Ovary (tissue), 9 donors: ENCODE results near the gene STUM. TPM values are rescaled to one million over a fixed set of nuclear protein-coding genes. Genes with fewer than 3 reads are reported as not detected.

Experiments used
- DNase-seq, 5 donors: peaks; one replicate each; pipeline ENCODE4 v3.0.0-alpha.2; 2019 to 2020
- H3K27ac ChIP-seq, 2 donors: fragments of 200-600 bp; one replicate each; pipeline versions ENCODE4 v1.5.1 to v1.8.0; 2019 to 2022
- H3K27me3 ChIP-seq: fragments of 200-600 bp; one replicate; pipeline ENCODE4 v1.8.0; 2022
- H3K36me3 ChIP-seq: fragments of 200-600 bp; sonication (generic); one replicate; pipeline ENCODE4 v1.5.1; 2019
- H3K4me1 ChIP-seq: one replicate; pipeline ENCODE4 v1.8.1; 2013; ENCODE audit warnings: mild to moderate bottlenecking, moderate library complexity; ENCODE audit not compliant: insufficient read depth
- H3K4me3 ChIP-seq: fragments of 200-600 bp; sonication (generic); one replicate; pipeline ENCODE4 v1.5.1; 2017
- H3K9me3 ChIP-seq, 2 donors: fragments of 200-600 bp in 1 of 2; sonication (generic) in 1 of 2; one replicate each; pipeline versions ENCODE4 v1.5.1 to v1.8.1; 2013 to 2019; ENCODE audit warnings: mild to moderate bottlenecking in 1 of 2, moderate library complexity in 1 of 2
- EP300 ChIP-seq: sonication (generic); formaldehyde crosslinking; IDR thresholded peaks from one replicate; pipeline ENCODE4 v1.6.1; 2017; ENCODE audit warnings: antibody characterized with exemption
- POLR2A ChIP-seq: fragments of 450-650 bp; IDR thresholded peaks from one replicate; pipeline ENCODE4 v1.6.1; 2017; ENCODE audit warnings: antibody characterized with exemption, mild to moderate bottlenecking, moderate library complexity
- WGBS, 3 donors: extraction: QIAGEN DNeasy Blood & Tissue Kit in 1 of 3; methylation state at CpG; one replicate each; pipeline versions ENCODE4 v1.1.5 to v1.1.7; 2013 to 2017; 5-methylcytosine and 5-hydroxymethylcytosine counted together
- intact Hi-C, 4 donors: fragments of 100-400 bp; cut with DNase I; formaldehyde crosslinking; loops; one replicate each; pipeline versions ENCODE4 v1.11.0 to v1.15.1; 2022 to 2023
- polyA plus RNA-seq, 2 donors: library from polyadenylated mRNA; stranded (reverse); fragments of 200-250 nt in 1 of 2; fragments of 350-450 nt in 1 of 2; fragmentation: Illumina TruSeq in 1 of 2; extraction: RNeasy Lipid Tissue Mini Kit (QIAGEN cat#74804) in 1 of 2; gene quantifications; one replicate each; pipeline ENCODE4 v1.2.3, GENCODE V29; 2013 to 2014
- total RNA-seq, 7 donors: library from RNA; depleted of rRNA in 2 of 7; stranded (reverse); fragments of >200 nt in 2 of 7; fragmentation: NEBNext Ultra II Directional in 3 of 7; extraction: Animal tissue kit (Norgen Biotek cat#: 25700) in 3 of 7; gene quantifications; one replicate each; pipeline versions ENCODE4 v1.1.0 to v1.2.4, GENCODE V29; 2016 to 2023
- TF ChIP-seq, protein P1 (sequence below), 3 donors: fragments of 450-650 bp in 2 of 3; fragments of 200-600 bp in 1 of 3; IDR thresholded peaks; one replicate each; pipeline versions ENCODE4 v1.5.1 to v1.8.0; 2016 to 2022; ENCODE audit warnings: antibody characterized with exemption in 3 of 3, mild to moderate bottlenecking in 1 of 3
- donor health status: DM: no; HTN: no; CAD: no; lungs with moderate emphysema.
- donor health status: DM: no; HTN: no; CAD: no.
- donor health status: Bipolar disorder and iron deficiency.
- donor health status: DM: yes; HTN: yes; CAD: no.
- donor health status: DM: no; HTN: no; CAD: no.
- donor health status: DM: yes; HTN: yes; CAD: no.

STUM gene
- total and polyA plus RNA-seq, 9 donors, result 0.24 to 6.1 (median 2.5) TPM

DNA sequence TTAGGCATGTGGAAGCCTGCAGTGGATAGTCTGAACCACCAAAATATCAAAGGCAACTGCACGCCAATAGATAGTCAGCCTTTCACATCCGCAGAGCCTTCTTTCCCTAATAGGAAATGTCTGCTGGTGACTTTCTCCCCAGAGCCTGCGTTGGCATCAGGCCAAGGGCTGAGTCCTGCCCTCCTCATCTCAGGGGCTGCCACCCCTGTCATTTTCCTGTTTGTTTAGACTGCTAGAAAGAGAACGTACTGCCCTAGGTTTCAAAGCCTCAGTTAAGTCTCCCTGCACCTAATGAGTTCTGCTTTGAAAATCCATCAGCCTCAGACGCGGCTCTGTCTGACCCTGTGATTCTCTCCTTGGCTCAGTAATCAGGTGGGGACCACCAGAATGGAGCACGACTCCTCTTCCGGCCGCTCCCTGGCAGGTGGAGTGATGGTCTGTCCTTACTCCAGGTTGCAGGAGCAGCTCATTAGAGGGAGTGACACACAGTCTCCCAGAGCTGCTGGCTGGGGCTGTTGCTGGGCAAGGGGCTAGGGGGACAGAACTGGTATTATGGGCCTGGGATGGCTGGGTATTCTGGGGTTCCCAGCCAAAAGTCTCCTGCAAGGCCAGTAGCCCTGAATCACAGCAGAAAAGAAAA, 27.3 kb downstream of the STUM start:
- Histone ChIP-seq H3K4me1 (no peaks in the 10 kb centered on the region), H3K4me3 (no peak overlapping the region), H3K9me3 (no peaks in the 10 kb centered on the region), H3K27me3 (no peaks in the 10 kb centered on the region), H3K27ac (no peak overlapping the region), H3K36me3 (no peaks in the 10 kb centered on the region)
- TF ChIP-seq, protein P1, sequence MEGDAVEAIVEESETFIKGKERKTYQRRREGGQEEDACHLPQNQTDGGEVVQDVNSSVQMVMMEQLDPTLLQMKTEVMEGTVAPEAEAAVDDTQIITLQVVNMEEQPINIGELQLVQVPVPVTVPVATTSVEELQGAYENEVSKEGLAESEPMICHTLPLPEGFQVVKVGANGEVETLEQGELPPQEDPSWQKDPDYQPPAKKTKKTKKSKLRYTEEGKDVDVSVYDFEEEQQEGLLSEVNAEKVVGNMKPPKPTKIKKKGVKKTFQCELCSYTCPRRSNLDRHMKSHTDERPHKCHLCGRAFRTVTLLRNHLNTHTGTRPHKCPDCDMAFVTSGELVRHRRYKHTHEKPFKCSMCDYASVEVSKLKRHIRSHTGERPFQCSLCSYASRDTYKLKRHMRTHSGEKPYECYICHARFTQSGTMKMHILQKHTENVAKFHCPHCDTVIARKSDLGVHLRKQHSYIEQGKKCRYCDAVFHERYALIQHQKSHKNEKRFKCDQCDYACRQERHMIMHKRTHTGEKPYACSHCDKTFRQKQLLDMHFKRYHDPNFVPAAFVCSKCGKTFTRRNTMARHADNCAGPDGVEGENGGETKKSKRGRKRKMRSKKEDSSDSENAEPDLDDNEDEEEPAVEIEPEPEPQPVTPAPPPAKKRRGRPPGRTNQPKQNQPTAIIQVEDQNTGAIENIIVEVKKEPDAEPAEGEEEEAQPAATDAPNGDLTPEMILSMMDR (IDR thresholded peaks at IDR 0.05), result no peak
- TF ChIP-seq EP300, result no peak
- no peak for TF ChIP-seq POLR2A
- no peak for DNase-seq
- 57 to 74% (median 63%) methylated on average over 9 of the region's 9 CpGs for WGBS, 3 donors
- intact Hi-C loops, result no loop called here

DNA sequence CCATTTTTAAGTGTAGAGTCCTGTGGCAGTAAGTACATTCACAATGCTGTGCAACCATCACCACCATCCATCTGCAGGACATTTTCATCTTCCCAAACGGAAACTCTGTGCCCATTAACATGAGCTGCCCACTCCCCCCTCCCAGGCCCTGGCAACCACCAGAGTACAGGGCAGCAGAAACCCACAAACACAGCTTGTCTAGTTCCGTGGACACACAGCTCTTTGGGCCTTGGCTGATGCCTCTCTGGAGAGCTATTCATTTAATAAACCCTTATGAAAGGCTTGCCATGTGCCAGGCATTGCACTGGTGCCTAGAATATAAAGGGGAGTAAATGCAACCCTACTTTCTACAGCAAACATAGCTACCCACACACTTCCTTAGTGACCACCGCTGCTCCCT, 28.0 kb downstream of the STUM start:
- WGBS, 3 donors, result 72 to 84% (median 81%) methylated on average over 3 of the region's 3 CpGs
- TF ChIP-seq, protein P1 (IDR thresholded peaks at IDR 0.05), result no peak
- no peak for TF ChIP-seq POLR2A
- TF ChIP-seq EP300, result no peak

DNA sequence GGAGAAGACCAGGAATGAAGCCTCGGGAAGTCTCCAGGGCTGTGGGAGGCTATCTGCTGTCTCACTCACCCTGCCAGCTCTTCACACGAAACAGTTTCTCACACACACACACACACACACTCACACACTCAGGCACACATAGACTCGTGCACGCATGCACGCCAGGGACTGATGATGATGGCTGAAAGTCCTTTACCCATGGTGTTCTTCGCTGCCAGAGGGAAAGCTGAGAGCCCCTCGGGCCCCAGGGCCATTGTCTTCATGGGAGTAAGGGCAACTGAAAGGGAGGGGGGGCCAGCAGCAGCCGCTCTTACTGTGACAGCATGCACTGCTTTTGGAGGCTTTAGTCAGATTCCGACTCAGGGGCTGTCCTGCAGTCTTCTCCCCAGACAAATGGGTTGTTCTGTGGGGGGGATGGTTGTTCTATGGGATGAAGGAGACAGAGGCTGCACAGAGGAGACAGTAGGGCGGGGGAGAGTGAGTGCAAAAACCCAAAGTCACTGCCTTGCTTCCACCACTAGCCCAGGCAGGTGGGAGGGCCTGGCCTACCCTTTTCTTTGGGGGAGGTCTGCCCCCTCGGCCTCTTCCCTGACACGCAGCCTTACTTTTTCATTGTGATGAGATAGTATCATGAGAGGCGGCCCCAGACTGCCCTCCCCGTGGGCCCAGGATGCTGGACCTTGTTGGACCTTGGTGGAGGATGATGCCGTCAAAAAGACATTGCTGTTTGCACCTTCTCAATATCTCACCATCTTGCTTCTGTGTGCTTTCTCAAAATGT, 29.0 kb downstream of the STUM start:
- TF ChIP-seq, protein P1 (IDR thresholded peaks at IDR 0.05), result no peak
- TF ChIP-seq EP300 (no peak), POLR2A (no peak)
- WGBS, 3 donors, result 79 to 88% (median 82%) methylated on average over 15 of the region's 15 CpGs

More for the DNA sequence above, 28.0 kb downstream of the STUM start:
- no peak overlapping the region for H3K4me3 ChIP-seq
- no peaks in the 10 kb centered on the region for H3K9me3 ChIP-seq
- H3K4me1 ChIP-seq, result no peaks in the 10 kb centered on the region
- intact Hi-C loops, result no loop called here
- DNase-seq, result no peak
- H3K36me3 ChIP-seq, result no peaks in the 10 kb centered on the region
- no peaks in the 10 kb centered on the region for H3K27me3 ChIP-seq
- no peak overlapping the region for H3K27ac ChIP-seq

DNA sequence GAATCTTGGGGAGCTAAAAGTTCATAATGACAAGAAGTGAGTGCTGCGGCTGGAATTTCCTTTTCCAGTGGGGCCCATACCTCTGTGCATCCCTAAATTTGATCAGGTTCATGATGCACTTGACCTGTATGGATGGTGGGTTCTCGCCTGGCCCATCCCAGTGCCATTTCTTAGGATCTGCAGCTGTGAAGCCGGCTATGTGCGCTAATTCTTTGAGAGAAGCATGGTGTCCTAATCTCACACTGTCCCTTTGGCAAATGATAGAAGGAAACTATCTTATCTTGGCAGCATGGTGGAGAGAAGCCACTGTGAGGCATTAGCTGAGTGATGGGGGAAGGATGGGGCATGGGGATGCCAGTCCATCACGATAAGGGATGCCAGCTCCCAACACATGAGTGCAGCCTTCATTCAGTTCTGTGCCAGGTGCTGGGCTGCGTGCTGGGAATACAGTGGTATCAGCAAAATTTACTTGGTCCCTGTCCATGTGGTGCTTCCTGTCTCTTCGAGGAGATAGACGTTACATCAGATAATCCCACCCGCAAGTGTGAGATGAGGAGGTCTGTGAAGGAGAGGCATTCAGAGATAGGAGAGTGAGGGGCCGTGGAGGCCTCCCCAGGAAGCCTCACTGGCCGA, 30.5 kb downstream of the STUM start:
- TF ChIP-seq EP300 (no peak), POLR2A (no peak)
- TF ChIP-seq, protein P1 (IDR thresholded peaks at IDR 0.05), result no peak
- Histone ChIP-seq H3K4me3 (no peak overlapping the region), H3K36me3 (no peaks in the 10 kb centered on the region), H3K4me1 (no peaks in the 10 kb centered on the region), H3K9me3 (no peaks in the 10 kb centered on the region), H3K27me3 (no peaks in the 10 kb centered on the region), H3K27ac (no peak overlapping the region)
- WGBS, 3 donors, result 70 to 75% (median 71%) methylated on average over 11 of the region's 11 CpGs
- DNase-seq, result no peak
- intact Hi-C loops, result no loop called here

More for the DNA sequence above, 29.0 kb downstream of the STUM start:
- intact Hi-C loops, result no loop called here
- Histone ChIP-seq H3K27me3 (no peaks in the 10 kb centered on the region), H3K4me1 (no peaks in the 10 kb centered on the region), H3K27ac (no peak overlapping the region), H3K9me3 (no peaks in the 10 kb centered on the region), H3K36me3 (no peaks in the 10 kb centered on the region), H3K4me3 (no peak overlapping the region)
- DNase-seq, result no peak
